ENCODE measurements around the gene SNX14.
A peak's percentile ranks its signal among the peaks of the same experiment; 100 is the strongest.

The SNX14 gene

GRCh38 chr6:85496856-85497255, 96.8 kb downstream of the SNX14 start:
- DNase-seq, result no peak

GRCh38 chr6:85496009-85496579, 97.6 kb downstream of the SNX14 start:
- DNase-seq, result no peak

GRCh38 chr6:85494547-85495536, 98.8 kb downstream of the SNX14 start:
- peak; percentile 60 for DNase-seq

- DNase-seq, result no peak
These were observed 100.3 kb downstream of the SNX14 start for GRCh38 chr6:85493389-85493788.

- DNase-seq, result peak; percentile 38
These were observed 103.0 kb downstream of the SNX14 start for GRCh38 chr6:85490516-85491248.

- DNase-seq, result no peak
These were observed 108.7 kb downstream of the SNX14 start for GRCh38 chr6:85484948-85485347.

- DNase-seq, result no peak
These were observed 109.8 kb downstream of the SNX14 start for GRCh38 chr6:85483846-85484245.

- peak; percentile 62 for DNase-seq
These were observed 110.6 kb downstream of the SNX14 start for GRCh38 chr6:85482905-85483700.

GRCh38 chr6:85482206-85482904, 111.3 kb downstream of the SNX14 start:
- DNase-seq, result no peak

GRCh38 chr6:85479208-85479607, 114.5 kb downstream of the SNX14 start:
- DNase-seq, result no peak

GRCh38 chr6:85476532-85476931, 117.1 kb downstream of the SNX14 start:
- no peak for DNase-seq

- DNase-seq, result no peak
These were observed 119.9 kb downstream of the SNX14 start for GRCh38 chr6:85473748-85474147.

GRCh38 chr6:85472744-85473143, 120.9 kb downstream of the SNX14 start:
- peak; percentile 85 for DNase-seq

- DNase-seq, result no peak
These were observed 123.6 kb downstream of the SNX14 start for GRCh38 chr6:85470023-85470410.

GRCh38 chr6:85469276-85470022, 124.2 kb downstream of the SNX14 start:
- DNase-seq, result peak; percentile 51

- DNase-seq, result no peak
These were observed 125.3 kb downstream of the SNX14 start for GRCh38 chr6:85468326-85468725.

GRCh38 chr6:85465762-85466161, 127.9 kb downstream of the SNX14 start:
- DNase-seq, result no peak

GRCh38 chr6:85464722-85465150, 128.9 kb downstream of the SNX14 start:
- peak; percentile 77 for DNase-seq

GRCh38 chr6:85464260-85464644, 129.4 kb downstream of the SNX14 start:
- DNase-seq, result peak; percentile 96

- no peak for DNase-seq
These were observed 129.9 kb downstream of the SNX14 start for GRCh38 chr6:85463621-85464259.

GRCh38 chr6:85462673-85463072, 131.0 kb downstream of the SNX14 start:
- no peak for DNase-seq
